Keratinocyte (primary cell): Measurements from ENCODE around the gene LARGE1. TPM values are rescaled to one million over a fixed set of nuclear protein-coding genes. Genes with fewer than 3 reads are reported as not detected.

ENCODE experiments used
- DNase-seq: peaks from one replicate; pipeline ENCODE4 v3.0.0-alpha.2; 2011; ENCODE audit warnings: low read depth, missing footprints, low spot score
- FAIRE-seq: peaks from 2 replicates; lab custom pipeline; 2011; peaks lifted over from hg19 to GRCh38; lab: Jason Lieb, UNC
- H2AFZ ChIP-seq: 2 replicates; pipeline ENCODE4 v1.6.0; 2012; ENCODE audit warnings: low read length, control low read depth, inconsistent platforms; ENCODE audit not compliant: control insufficient read depth
- H3K27ac ChIP-seq: 2 replicates; pipeline ENCODE4 v1.5.1; 2011; ENCODE audit warnings: low read length; ENCODE audit not compliant: control insufficient read depth, insufficient read depth
- H3K27me3 ChIP-seq: 3 replicates; pipeline ENCODE4 v1.6.0; 2011; ENCODE audit warnings: low read length; ENCODE audit not compliant: control insufficient read depth, insufficient read depth; ENCODE audit errors: extremely low read depth
- H3K36me3 ChIP-seq, 2 experiments: 2 replicates in 1 of 2; 3 replicates in 1 of 2; pipeline ENCODE4 v1.5.1; 2011; ENCODE audit warnings: low read length in 2 of 2, mild to moderate bottlenecking in 1 of 2; ENCODE audit not compliant: control insufficient read depth in 2 of 2, insufficient read depth in 2 of 2; ENCODE audit errors: extremely low read depth in 1 of 2
- H3K4me1 ChIP-seq: 3 replicates; pipeline ENCODE4 v1.5.1; 2011; ENCODE audit warnings: low read length; ENCODE audit not compliant: control insufficient read depth, insufficient read depth; ENCODE audit errors: extremely low read depth
- H3K4me2 ChIP-seq: 3 replicates; pipeline ENCODE4 v1.6.0; 2011; ENCODE audit warnings: low read depth, low read length; ENCODE audit not compliant: control insufficient read depth, insufficient read depth; ENCODE audit errors: extremely low read depth
- H3K4me3 ChIP-seq, 3 experiments: fragments of 200-600 bp in 1 of 3; sonication (generic) in 1 of 3; 2 replicates in 2 of 3; 3 replicates in 1 of 3; pipeline ENCODE4 v1.5.1; 2011 to 2016; ENCODE audit warnings: low read length in 3 of 3, mild to moderate bottlenecking in 3 of 3, control low read depth in 2 of 3, inconsistent platforms in 1 of 3, low read depth in 1 of 3, mixed read lengths in 1 of 3, mixed run types in 1 of 3, moderate library complexity in 1 of 3; ENCODE audit not compliant: control insufficient read depth in 2 of 3, insufficient read depth in 2 of 3; ENCODE audit errors: extremely low read depth in 1 of 3
- H3K79me2 ChIP-seq: 2 replicates; pipeline ENCODE4 v1.6.0; 2012; ENCODE audit warnings: low read length; ENCODE audit not compliant: control insufficient read depth, insufficient read depth
- H3K9ac ChIP-seq: 3 replicates; pipeline ENCODE4 v1.6.0; 2011; ENCODE audit warnings: low read length; ENCODE audit not compliant: control insufficient read depth, insufficient read depth; ENCODE audit errors: extremely low read depth
- H3K9me1 ChIP-seq: 3 replicates; pipeline ENCODE4 v1.6.0; 2011; ENCODE audit warnings: low read length; ENCODE audit not compliant: control insufficient read depth, insufficient read depth; ENCODE audit errors: extremely low read depth
- H3K9me3 ChIP-seq: 2 replicates; pipeline ENCODE4 v1.5.1; 2012; ENCODE audit warnings: low read depth, low read length; ENCODE audit not compliant: control insufficient read depth
- H4K20me1 ChIP-seq: 3 replicates; pipeline ENCODE4 v1.6.0; 2011; ENCODE audit warnings: low read length; ENCODE audit not compliant: control insufficient read depth, insufficient read depth; ENCODE audit errors: extremely low read depth
- EZH2 ChIP-seq: IDR thresholded peaks from one replicate; pipeline ENCODE4 v1.6.1; 2012; ENCODE audit warnings: inconsistent platforms, mild to moderate bottlenecking, low read length, moderate library complexity
- dilution Hi-C: fragments of 300-500 bp; cut with MboI; formaldehyde crosslinking; loops from one replicate; pipeline ENCODE4 v1.7.0; 2020; ENCODE audit warnings: low sequenced_read_pairs; ENCODE audit not compliant: extremely low pct_ligation_motif_present
- polyA plus RNA-seq, 5 experiments: library from polyadenylated mRNA; depleted of rRNA in 3 of 5; stranded (reverse) in 3 of 5; stranded (forward) in 1 of 5; unstranded in 1 of 5; fragments of >200 nt; gene quantifications; 1 replicate in 1 of 5; 2 replicates in 3 of 5; 3 replicates in 1 of 5; pipeline versions ENCODE4 v1.2.1 to v1.2.3, GENCODE V29; 2011 to 2012; ENCODE audit warnings: missing spikeins in 2 of 5, low read depth in 1 of 5, low replicate concordance in 1 of 5
- TF ChIP-seq, protein P1 (sequence below), 3 experiments: IDR thresholded peaks in 1 of 3; conservative IDR thresholded peaks in 1 of 3; optimal IDR thresholded peaks in 1 of 3; 2 replicates in 2 of 3; 3 replicates in 1 of 3; pipeline versions ENCODE3 to v1.5.1; 2011; ENCODE audit warnings: low read length in 3 of 3, mild to moderate bottlenecking in 3 of 3, moderate library complexity in 2 of 3, control low read depth in 1 of 3, inconsistent platforms in 1 of 3; ENCODE audit not compliant: insufficient read depth in 2 of 3; ENCODE audit errors: extremely low read depth in 1 of 3

The LARGE1 gene
- polyA plus RNA-seq, 1 donor (not counting 4 experiments of a cell fraction or from before 2014, with no cell fraction given) = 4.5 TPM

DNA sequence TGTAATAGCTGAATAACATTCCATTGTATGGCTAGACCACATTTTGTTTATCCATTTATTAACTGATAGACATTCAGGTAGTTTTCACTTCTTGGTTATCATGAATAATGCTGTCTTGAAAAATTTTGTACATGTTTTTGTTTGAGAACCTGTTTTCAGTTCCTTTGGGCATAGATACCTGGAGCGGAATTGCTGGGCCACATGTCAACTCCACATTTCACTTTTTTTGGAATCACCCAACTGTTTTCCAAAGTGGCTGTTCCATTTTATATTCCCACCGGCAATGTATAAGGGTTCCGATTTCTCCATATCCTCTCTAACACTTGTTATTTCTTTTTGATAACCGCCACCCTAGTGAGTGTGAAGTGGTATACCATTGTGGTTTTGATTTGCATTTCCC lies 184.3 kb downstream of the LARGE1 start:
- dilution Hi-C loops = no loop called here

DNA sequence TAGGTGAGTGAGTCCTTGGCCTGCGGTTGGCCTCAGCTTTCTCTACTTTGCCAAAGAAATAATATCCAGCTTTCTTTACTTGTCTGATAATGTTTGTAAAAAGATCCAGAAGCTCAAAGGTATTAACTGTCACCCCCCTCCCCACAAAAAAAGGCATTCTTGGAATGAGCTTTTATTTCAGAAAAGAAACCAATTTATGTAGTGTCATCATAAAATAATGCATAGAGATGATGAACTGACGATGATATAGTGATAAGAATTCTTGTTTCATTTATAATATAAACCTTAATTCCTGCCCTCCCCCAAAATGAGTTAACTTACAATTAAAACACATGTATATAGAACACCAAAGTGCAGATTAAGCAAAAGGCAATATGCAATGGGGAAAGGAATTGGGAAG lies 191.4 kb downstream of the LARGE1 start:
- H3K27ac ChIP-seq = no peak overlapping the region
- no peaks in the 10 kb centered on the region for H3K9me3 ChIP-seq
- dilution Hi-C loops = no loop called here
- TF ChIP-seq, protein P1, sequence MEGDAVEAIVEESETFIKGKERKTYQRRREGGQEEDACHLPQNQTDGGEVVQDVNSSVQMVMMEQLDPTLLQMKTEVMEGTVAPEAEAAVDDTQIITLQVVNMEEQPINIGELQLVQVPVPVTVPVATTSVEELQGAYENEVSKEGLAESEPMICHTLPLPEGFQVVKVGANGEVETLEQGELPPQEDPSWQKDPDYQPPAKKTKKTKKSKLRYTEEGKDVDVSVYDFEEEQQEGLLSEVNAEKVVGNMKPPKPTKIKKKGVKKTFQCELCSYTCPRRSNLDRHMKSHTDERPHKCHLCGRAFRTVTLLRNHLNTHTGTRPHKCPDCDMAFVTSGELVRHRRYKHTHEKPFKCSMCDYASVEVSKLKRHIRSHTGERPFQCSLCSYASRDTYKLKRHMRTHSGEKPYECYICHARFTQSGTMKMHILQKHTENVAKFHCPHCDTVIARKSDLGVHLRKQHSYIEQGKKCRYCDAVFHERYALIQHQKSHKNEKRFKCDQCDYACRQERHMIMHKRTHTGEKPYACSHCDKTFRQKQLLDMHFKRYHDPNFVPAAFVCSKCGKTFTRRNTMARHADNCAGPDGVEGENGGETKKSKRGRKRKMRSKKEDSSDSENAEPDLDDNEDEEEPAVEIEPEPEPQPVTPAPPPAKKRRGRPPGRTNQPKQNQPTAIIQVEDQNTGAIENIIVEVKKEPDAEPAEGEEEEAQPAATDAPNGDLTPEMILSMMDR (optimal IDR thresholded peaks at IDR 0.05 in 1 of 3, IDR thresholded peaks at IDR 0.05 in 1 of 3, conservative IDR thresholded peaks at IDR 0.05 in 1 of 3; ENCODE audit: extremely low read depth in 1 of 3, insufficient read depth in 2 of 3, low read length in 3 of 3) = no peak
- no peak for TF ChIP-seq EZH2
- DNase-seq (no peak), FAIRE-seq (no peak)
- no peaks in the 10 kb centered on the region for H3K27me3 ChIP-seq
- no peaks in the 10 kb centered on the region for H3K36me3 ChIP-seq
- H3K9me1 ChIP-seq = no peaks in the 10 kb centered on the region
- no peak overlapping the region for H3K9ac ChIP-seq
- no peak overlapping the region for H2AFZ ChIP-seq
- H4K20me1 ChIP-seq = peaks cover 4% of the 10 kb centered on the region
- no peak overlapping the region for H3K4me3 ChIP-seq
- no peaks in the 10 kb centered on the region for H3K79me2 ChIP-seq
- no peak overlapping the region for H3K4me2 ChIP-seq
- H3K4me1 ChIP-seq = peaks cover 20% of the 10 kb centered on the region

More for the DNA sequence above, 184.3 kb downstream of the LARGE1 start:
- Histone ChIP-seq H3K79me2 (no peaks in the 10 kb centered on the region), H3K27ac (no peak overlapping the region), H3K9me3 (no peaks in the 10 kb centered on the region), H3K36me3 (no peaks in the 10 kb centered on the region), H3K4me1 (peaks cover 2% of the 10 kb centered on the region), H3K9ac (no peak overlapping the region), H2AFZ (no peak overlapping the region), H3K27me3 (no peaks in the 10 kb centered on the region), H3K4me2 (no peak overlapping the region), H3K4me3 (no peak overlapping the region), H3K9me1 (no peaks in the 10 kb centered on the region), H4K20me1 (no peaks in the 10 kb centered on the region)
- TF ChIP-seq, protein P1 (optimal IDR thresholded peaks at IDR 0.05 in 1 of 3, IDR thresholded peaks at IDR 0.05 in 1 of 3, conservative IDR thresholded peaks at IDR 0.05 in 1 of 3; ENCODE audit: extremely low read depth in 1 of 3, insufficient read depth in 2 of 3, low read length in 3 of 3) = no peak
- TF ChIP-seq EZH2 = no peak
- no peak for DNase-seq
- FAIRE-seq = no peak
